GM13976 (cell line): ENCODE results near the gene PCSK2.

ENCODE experiments used
- DNase-seq: peaks from one replicate; pipeline ENCODE4 v3.0.0; 2012; ENCODE audit warnings: low spot score
- in situ Hi-C: fragments of 300-500 bp; cut with MboI; formaldehyde crosslinking; loops from one replicate; pipeline ENCODE4 v1.12.0; 2022; ENCODE audit warnings: low sequenced_read_pairs, mixed read lengths, inconsistent platforms; ENCODE audit not compliant: unreplicated experiment
- TF ChIP-seq, protein P1 (sequence below): IDR thresholded peaks from 2 replicates; pipeline ENCODE4 v1.5.1; 2012; ENCODE audit warnings: borderline replicate concordance, mild to moderate bottlenecking; ENCODE audit not compliant: insufficient read depth; ENCODE audit errors: extremely low read depth, missing control alignments, control extremely low read depth

PCSK2 gene

GRCh38 chr20:17287503-17287902, 60.7 kb downstream of the PCSK2 start:
- in situ Hi-C loops = no loop called here
- TF ChIP-seq, protein P1, sequence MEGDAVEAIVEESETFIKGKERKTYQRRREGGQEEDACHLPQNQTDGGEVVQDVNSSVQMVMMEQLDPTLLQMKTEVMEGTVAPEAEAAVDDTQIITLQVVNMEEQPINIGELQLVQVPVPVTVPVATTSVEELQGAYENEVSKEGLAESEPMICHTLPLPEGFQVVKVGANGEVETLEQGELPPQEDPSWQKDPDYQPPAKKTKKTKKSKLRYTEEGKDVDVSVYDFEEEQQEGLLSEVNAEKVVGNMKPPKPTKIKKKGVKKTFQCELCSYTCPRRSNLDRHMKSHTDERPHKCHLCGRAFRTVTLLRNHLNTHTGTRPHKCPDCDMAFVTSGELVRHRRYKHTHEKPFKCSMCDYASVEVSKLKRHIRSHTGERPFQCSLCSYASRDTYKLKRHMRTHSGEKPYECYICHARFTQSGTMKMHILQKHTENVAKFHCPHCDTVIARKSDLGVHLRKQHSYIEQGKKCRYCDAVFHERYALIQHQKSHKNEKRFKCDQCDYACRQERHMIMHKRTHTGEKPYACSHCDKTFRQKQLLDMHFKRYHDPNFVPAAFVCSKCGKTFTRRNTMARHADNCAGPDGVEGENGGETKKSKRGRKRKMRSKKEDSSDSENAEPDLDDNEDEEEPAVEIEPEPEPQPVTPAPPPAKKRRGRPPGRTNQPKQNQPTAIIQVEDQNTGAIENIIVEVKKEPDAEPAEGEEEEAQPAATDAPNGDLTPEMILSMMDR = peak; percentile 5
- DNase-seq = no peak

DNA sequence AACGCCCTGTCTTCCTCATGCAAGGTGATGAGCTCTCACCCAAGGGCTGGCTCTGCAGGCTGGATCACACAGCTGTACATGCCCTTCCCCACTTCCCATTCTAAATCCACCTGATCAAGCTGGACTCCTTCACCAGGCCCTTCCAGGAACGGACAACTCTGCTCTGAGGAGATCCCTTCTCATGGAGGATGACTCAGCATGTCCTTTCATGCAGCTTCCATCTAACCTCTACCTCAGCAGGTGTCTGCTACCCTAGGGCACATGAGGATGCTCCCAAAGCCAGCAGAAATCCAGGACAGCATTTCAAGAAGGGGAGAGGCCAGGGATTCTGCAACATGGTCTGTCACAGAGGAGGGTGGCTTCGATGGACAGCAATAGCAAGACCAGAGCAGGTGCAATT, 61.2 kb downstream of the PCSK2 start:
- in situ Hi-C loops = no loop called here
- TF ChIP-seq, protein P1 = no peak
- no peak for DNase-seq

DNA sequence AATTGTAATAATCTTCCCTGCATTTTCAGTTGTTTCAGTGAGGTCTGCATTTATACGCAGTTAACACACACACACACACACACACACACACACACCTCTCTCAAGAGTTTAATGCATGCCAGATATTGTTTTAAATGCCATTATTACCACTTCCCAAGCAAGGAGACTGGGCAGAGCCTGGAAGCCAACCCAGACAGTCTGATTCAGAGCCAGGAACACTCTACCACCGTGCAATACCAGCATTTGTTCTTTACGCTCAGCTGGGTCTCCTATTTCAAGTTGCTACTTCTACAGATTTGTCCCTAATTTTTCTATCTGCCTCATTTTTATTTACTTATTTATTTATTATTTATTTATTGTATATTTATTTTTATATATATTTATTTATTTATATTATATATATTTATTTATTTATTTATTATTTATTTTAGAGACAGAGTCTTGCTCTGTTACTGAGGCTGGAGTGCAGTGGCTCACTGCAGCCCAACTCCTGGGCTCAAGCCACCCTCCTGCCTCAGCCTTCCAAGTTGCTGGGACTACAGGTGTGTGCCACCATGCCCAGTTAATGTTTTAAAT, 68.4 kb downstream of the PCSK2 start:
- TF ChIP-seq, protein P1 = no peak
- in situ Hi-C loops = no loop called here

GRCh38 chr20:17295991-17296390, 69.2 kb downstream of the PCSK2 start:
- no peak for DNase-seq
- in situ Hi-C loops = no loop called here
- TF ChIP-seq, protein P1 = no peak

More for the DNA sequence above, 68.4 kb downstream of the PCSK2 start:
- no peak for DNase-seq

DNA sequence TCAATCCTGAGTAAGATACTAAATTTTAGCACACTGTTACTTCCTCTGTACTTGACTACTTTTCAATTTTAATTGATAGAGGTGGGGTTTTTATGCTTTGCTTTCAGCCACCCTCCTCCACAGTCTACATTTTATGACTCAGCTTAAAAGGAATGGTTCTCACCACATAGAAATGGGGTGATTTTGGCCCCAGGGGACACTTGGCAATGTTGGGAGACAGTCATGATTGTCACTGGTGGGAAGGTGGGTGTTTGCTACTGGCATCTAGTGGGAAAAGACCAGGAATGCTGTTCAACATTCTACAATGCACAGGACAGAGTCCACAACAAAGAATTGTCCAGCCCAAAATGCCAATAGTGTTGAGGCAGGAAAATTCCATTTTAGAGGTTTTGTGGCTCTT, 71.3 kb downstream of the PCSK2 start:
- in situ Hi-C loops = no loop called here
- no peak for DNase-seq
- TF ChIP-seq, protein P1 = no peak

- in situ Hi-C loops = no loop called here
- DNase-seq = no peak
Observed at GRCh38 chr20:17298751-17299150, 71.9 kb downstream of the PCSK2 start.

GRCh38 chr20:17300113-17300512, 73.3 kb downstream of the PCSK2 start:
- in situ Hi-C loops = no loop called here
- TF ChIP-seq, protein P1 = no peak
- no peak for DNase-seq

More at GRCh38 chr20:17298751-17299150, 71.9 kb downstream of the PCSK2 start:
- TF ChIP-seq, protein P1 = no peak
